K562 (cell line): Measurements from ENCODE around the gene PRXL2B. TPM values are rescaled to one million over a fixed set of nuclear protein-coding genes. Genes with fewer than 3 reads are reported as not detected.

ENCODE experiments used
- ATAC-seq: fragments of 200-7000 bp; cut with Tn5 transposase; 3 replicates; pipeline ENCODE4 v1.9.1; 2020; ENCODE audit warnings: moderate library complexity
- BruUV-seq: library from RNA; stranded (reverse); fragments of 400-500 nt; replicated peaks from 2 replicates; lab custom pipeline; 2021; lab: Mats Ljungman, UMichigan
- CTCF ChIA-PET: fragments of 300-600 bp; formaldehyde crosslinking; extraction: SDS; loops from one replicate; lab custom pipeline; 2021; ENCODE audit warnings: low intra/inter-chr PET ratio; lab: Yijun Ruan, JAX
- POLR2A ChIA-PET: fragments of 300-600, 350-650 bp; sonication (Branson Sonifier 250); formaldehyde crosslinking; extraction: SDS; loops from one replicate; lab custom pipeline; 2021; ENCODE audit warnings: antibody characterized with exemption, inconsistent platforms; lab: Yijun Ruan, JAX
- DNase-seq, 4 experiments: peaks; one replicate each; pipeline versions ENCODE4 v3.0.0 to v3.0.0-alpha.2; 2011 to 2018; ENCODE audit warnings: low spot score in 3 of 4, mixed read lengths in 3 of 4; ENCODE audit errors: extremely low read depth in 1 of 4
- FAIRE-seq: peaks from 2 replicates; lab custom pipeline; 2011; peaks lifted over from hg19 to GRCh38; lab: Jason Lieb, UNC
- H2AFZ ChIP-seq: 2 replicates; pipeline ENCODE4 v1.6.0; 2011; ENCODE audit warnings: low read depth, low read length, control low read depth, inconsistent platforms
- H3K27ac ChIP-seq: fragments of 200-600 bp; 3 replicates; pipeline ENCODE4 v1.8.0; 2011; ENCODE audit warnings: low read depth, mild to moderate bottlenecking, control low read depth, inconsistent platforms, low read length, moderate library complexity, mixed read lengths; ENCODE audit errors: extremely low read depth
- H3K27me3 ChIP-seq, 2 experiments: fragments of 300-600 bp in 1 of 2; 2 replicates in 1 of 2; 3 replicates in 1 of 2; pipeline versions ENCODE4 v1.6.0 to v1.8.0; 2011; ENCODE audit warnings: inconsistent platforms in 2 of 2, low read length in 2 of 2, mild to moderate bottlenecking in 1 of 2, mixed read lengths in 1 of 2, moderate library complexity in 1 of 2; ENCODE audit not compliant: control insufficient read depth in 2 of 2, insufficient read depth in 2 of 2
- H3K36me3 ChIP-seq: fragments of 300-600 bp; 3 replicates; pipeline ENCODE4 v1.8.0; 2011; ENCODE audit warnings: mild to moderate bottlenecking, low read length, inconsistent platforms; ENCODE audit not compliant: control insufficient read depth, insufficient read depth
- H3K4me1 ChIP-seq, 2 experiments: fragments of 200-600 bp in 1 of 2; replicated peaks in 1 of 2; 2 replicates in 1 of 2; 3 replicates in 1 of 2; pipeline versions ENCODE4 v1.5.1 to v1.8.0; 2011; ENCODE audit warnings: inconsistent platforms in 2 of 2, low read length in 2 of 2, mild to moderate bottlenecking in 1 of 2, mixed read lengths in 1 of 2, moderate library complexity in 1 of 2; ENCODE audit not compliant: control insufficient read depth in 2 of 2, insufficient read depth in 2 of 2
- H3K4me2 ChIP-seq: 2 replicates; pipeline ENCODE4 v1.6.1; 2011; ENCODE audit warnings: low read length, control low read depth, inconsistent platforms, mixed read lengths; ENCODE audit not compliant: insufficient read depth
- H3K4me3 ChIP-seq: fragments of 200-600 bp; sonication (generic), shearing (Covaris generic); 2 replicates; pipeline ENCODE4 v1.5.1; 2016; ENCODE audit warnings: control low read depth, inconsistent platforms
- H3K79me2 ChIP-seq: fragments of 200-600 bp; 3 replicates; pipeline ENCODE4 v1.8.0; 2011; ENCODE audit warnings: low read length, inconsistent platforms; ENCODE audit not compliant: control insufficient read depth, insufficient read depth
- H3K9ac ChIP-seq, 2 experiments: 2 replicates each; pipeline versions ENCODE4 v1.6.0 to v1.6.1; 2011; ENCODE audit warnings: low read depth in 2 of 2, low read length in 2 of 2, control low read depth in 1 of 2, inconsistent platforms in 1 of 2, mild to moderate bottlenecking in 1 of 2, mixed read lengths in 1 of 2; ENCODE audit not compliant: insufficient read depth in 1 of 2
- H3K9me1 ChIP-seq: one replicate; pipeline ENCODE4 v1.6.0; 2011; ENCODE audit warnings: inconsistent platforms, mild to moderate bottlenecking, low read length, moderate library complexity; ENCODE audit not compliant: control insufficient read depth, insufficient read depth
- H3K9me3 ChIP-seq: replicated peaks from 2 replicates; pipeline ENCODE4 v1.5.1; 2011; ENCODE audit warnings: low read depth, low read length, inconsistent platforms; ENCODE audit not compliant: control insufficient read depth, insufficient read depth
- H4K20me1 ChIP-seq: replicated peaks from 2 replicates; pipeline ENCODE4 v1.6.1; 2011; ENCODE audit warnings: low read length, inconsistent platforms, mixed read lengths; ENCODE audit not compliant: control insufficient read depth, insufficient read depth
- BMI1 ChIP-seq: fragments of 150-350 bp; IDR thresholded peaks from 2 replicates; pipeline ENCODE4 v1.6.1; 2014; ENCODE audit warnings: low read length
- GTF2A2 ChIP-seq: IDR thresholded peaks from 2 replicates; pipeline ENCODE4 v1.6.1; 2016; ENCODE audit warnings: mild to moderate bottlenecking, missing genetic modification characterization, missing compliant biosample characterization
- JUNB ChIP-seq: fragments of 450-650 bp; formaldehyde crosslinking; conservative IDR thresholded peaks from 2 replicates; pipeline ENCODE4 v1.4.0; 2020; ENCODE audit warnings: mild to moderate bottlenecking
- PRDM10 ChIP-seq: fragments of 450-650 bp; IDR thresholded peaks from 2 replicates; pipeline ENCODE4 v1.6.1; 2018; ENCODE audit not compliant: partially characterized antibody
- WGBS: fragments of 100-300 bp; shearing (Covaris generic); methylation state at CpG from one replicate; pipeline ENCODE4 v1.1.6; 2016; ENCODE audit warnings: low coverage, mixed read lengths; ENCODE audit not compliant: insufficient coverage; ENCODE audit errors: missing lambda C conversion rate; 5-methylcytosine and 5-hydroxymethylcytosine counted together
- in situ Hi-C: fragments of 300-500 bp; cut with MboI; formaldehyde crosslinking; loops from 4 replicates; pipeline ENCODE4 v1.15.0; 2018; ENCODE audit warnings: inconsistent platforms, mixed read lengths
- intact Hi-C: fragments of 100-400 bp; cut with micrococcal nuclease; formaldehyde crosslinking; loops from 2 replicates; pipeline ENCODE4 v1.14.2; 2022
- polyA plus RNA-seq, 8 experiments: library from polyadenylated mRNA; depleted of rRNA in 4 of 8; stranded (reverse) in 5 of 8; unstranded in 3 of 8; fragments of >200 nt; fragmentation: Nextera tagmentation in 2 of 8; fragmentation: Illumina TruSeq in 1 of 8; extraction: Ambion mirVana in 2 of 8; extraction: Trizol in 1 of 8; gene quantifications; 2 replicates each; pipeline versions ENCODE4 v1.2.1 to v1.2.3, GENCODE V29; 2011 to 2014; ENCODE audit warnings: inconsistent platforms in 1 of 8, missing spikeins in 1 of 8
- total RNA-seq, 7 experiments: library from RNA; depleted of rRNA in 6 of 7; stranded (reverse); fragments of >200 nt in 6 of 7; fragmentation: Illumina TruSeq in 2 of 7; extraction: Trizol in 2 of 7; gene quantifications; 2 replicates each; pipeline versions ENCODE4 v1.2.1 to v1.2.3, GENCODE V29; 2011 to 2021; ENCODE audit warnings: low replicate concordance in 1 of 7
- TF ChIP-seq, protein P1 (sequence below): fragments of 450-650 bp; IDR thresholded peaks from 2 replicates; pipeline ENCODE4 v1.6.1; 2016; ENCODE audit warnings: mild to moderate bottlenecking, moderate library complexity
- TF ChIP-seq, protein P2 (sequence below): fragments of 250-450 bp; sonication (Bioruptor Pico); IDR thresholded peaks from 2 replicates; pipeline ENCODE4 v1.5.0; 2021

PRXL2B gene
- total and polyA plus RNA-seq, 9 of the 15 experiments (the other 6 are each of a cell fraction or from before 2014, with no cell fraction given) = 0.99 to 25.3 (median 11.8) TPM

DNA sequence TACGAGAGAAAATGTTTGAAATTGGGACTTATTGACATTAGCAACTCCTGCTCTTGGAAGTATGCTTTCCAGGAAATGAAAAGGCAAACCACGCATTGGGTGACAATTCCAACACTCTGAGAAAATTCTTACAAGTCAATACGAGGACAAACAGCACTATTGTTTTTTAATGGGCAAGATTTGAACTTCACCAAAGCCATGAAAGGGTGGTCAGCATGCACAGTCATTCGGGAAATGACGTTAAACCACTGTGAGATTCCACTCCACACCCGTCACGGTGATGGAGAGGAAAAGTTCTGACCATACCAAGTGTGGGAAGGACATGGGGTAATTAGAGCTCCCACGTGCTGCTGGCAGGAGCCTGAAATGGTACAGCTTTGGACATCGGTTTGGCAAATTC is 12.2 kb upstream of the PRXL2B start:
- POLR2A ChIA-PET = interaction anchor here (1.1 to 1.4 kb wide), 2 partner anchors 9 to 10 kb away, joined by 3 to 4 read pairs; no protein-coding TSS in a partner anchor
- Histone ChIP-seq H2AFZ (no peak overlapping the region), H4K20me1 (no peaks in the 10 kb centered on the region), H3K9me3 (peaks cover 10% of the 10 kb centered on the region), H3K79me2 (no peaks in the 10 kb centered on the region), H3K27me3 (peaks cover 27 to 44% of the 10 kb centered on the region in 2 experiments), H3K36me3 (no peaks in the 10 kb centered on the region), H3K9me1 (no peaks in the 10 kb centered on the region), H3K9ac (no peak overlapping the region), H3K4me1 (peaks cover 11 to 27% of the 10 kb centered on the region in 2 experiments; a peak in 4 of 5 replicates), H3K4me3 (no peak overlapping the region), H3K27ac (no peak overlapping the region), H3K4me2 (no peak overlapping the region)
- in situ Hi-C loops (no loop called here), intact Hi-C loops (no loop called here)
- DNase-seq = no peak
- BruUV-seq = no TSS peak
- CTCF ChIA-PET = no interaction called here
- FAIRE-seq = no peak
- WGBS = 1% methylated on average over 9 of the region's 9 CpGs
- no peak for ATAC-seq
- TF ChIP-seq PRDM10 = peak; percentile 83
- no peak for TF ChIP-seq GTF2A2 (tag)
- no peak for TF ChIP-seq BMI1
- no peak for TF ChIP-seq JUNB
- TF ChIP-seq, protein P1, sequence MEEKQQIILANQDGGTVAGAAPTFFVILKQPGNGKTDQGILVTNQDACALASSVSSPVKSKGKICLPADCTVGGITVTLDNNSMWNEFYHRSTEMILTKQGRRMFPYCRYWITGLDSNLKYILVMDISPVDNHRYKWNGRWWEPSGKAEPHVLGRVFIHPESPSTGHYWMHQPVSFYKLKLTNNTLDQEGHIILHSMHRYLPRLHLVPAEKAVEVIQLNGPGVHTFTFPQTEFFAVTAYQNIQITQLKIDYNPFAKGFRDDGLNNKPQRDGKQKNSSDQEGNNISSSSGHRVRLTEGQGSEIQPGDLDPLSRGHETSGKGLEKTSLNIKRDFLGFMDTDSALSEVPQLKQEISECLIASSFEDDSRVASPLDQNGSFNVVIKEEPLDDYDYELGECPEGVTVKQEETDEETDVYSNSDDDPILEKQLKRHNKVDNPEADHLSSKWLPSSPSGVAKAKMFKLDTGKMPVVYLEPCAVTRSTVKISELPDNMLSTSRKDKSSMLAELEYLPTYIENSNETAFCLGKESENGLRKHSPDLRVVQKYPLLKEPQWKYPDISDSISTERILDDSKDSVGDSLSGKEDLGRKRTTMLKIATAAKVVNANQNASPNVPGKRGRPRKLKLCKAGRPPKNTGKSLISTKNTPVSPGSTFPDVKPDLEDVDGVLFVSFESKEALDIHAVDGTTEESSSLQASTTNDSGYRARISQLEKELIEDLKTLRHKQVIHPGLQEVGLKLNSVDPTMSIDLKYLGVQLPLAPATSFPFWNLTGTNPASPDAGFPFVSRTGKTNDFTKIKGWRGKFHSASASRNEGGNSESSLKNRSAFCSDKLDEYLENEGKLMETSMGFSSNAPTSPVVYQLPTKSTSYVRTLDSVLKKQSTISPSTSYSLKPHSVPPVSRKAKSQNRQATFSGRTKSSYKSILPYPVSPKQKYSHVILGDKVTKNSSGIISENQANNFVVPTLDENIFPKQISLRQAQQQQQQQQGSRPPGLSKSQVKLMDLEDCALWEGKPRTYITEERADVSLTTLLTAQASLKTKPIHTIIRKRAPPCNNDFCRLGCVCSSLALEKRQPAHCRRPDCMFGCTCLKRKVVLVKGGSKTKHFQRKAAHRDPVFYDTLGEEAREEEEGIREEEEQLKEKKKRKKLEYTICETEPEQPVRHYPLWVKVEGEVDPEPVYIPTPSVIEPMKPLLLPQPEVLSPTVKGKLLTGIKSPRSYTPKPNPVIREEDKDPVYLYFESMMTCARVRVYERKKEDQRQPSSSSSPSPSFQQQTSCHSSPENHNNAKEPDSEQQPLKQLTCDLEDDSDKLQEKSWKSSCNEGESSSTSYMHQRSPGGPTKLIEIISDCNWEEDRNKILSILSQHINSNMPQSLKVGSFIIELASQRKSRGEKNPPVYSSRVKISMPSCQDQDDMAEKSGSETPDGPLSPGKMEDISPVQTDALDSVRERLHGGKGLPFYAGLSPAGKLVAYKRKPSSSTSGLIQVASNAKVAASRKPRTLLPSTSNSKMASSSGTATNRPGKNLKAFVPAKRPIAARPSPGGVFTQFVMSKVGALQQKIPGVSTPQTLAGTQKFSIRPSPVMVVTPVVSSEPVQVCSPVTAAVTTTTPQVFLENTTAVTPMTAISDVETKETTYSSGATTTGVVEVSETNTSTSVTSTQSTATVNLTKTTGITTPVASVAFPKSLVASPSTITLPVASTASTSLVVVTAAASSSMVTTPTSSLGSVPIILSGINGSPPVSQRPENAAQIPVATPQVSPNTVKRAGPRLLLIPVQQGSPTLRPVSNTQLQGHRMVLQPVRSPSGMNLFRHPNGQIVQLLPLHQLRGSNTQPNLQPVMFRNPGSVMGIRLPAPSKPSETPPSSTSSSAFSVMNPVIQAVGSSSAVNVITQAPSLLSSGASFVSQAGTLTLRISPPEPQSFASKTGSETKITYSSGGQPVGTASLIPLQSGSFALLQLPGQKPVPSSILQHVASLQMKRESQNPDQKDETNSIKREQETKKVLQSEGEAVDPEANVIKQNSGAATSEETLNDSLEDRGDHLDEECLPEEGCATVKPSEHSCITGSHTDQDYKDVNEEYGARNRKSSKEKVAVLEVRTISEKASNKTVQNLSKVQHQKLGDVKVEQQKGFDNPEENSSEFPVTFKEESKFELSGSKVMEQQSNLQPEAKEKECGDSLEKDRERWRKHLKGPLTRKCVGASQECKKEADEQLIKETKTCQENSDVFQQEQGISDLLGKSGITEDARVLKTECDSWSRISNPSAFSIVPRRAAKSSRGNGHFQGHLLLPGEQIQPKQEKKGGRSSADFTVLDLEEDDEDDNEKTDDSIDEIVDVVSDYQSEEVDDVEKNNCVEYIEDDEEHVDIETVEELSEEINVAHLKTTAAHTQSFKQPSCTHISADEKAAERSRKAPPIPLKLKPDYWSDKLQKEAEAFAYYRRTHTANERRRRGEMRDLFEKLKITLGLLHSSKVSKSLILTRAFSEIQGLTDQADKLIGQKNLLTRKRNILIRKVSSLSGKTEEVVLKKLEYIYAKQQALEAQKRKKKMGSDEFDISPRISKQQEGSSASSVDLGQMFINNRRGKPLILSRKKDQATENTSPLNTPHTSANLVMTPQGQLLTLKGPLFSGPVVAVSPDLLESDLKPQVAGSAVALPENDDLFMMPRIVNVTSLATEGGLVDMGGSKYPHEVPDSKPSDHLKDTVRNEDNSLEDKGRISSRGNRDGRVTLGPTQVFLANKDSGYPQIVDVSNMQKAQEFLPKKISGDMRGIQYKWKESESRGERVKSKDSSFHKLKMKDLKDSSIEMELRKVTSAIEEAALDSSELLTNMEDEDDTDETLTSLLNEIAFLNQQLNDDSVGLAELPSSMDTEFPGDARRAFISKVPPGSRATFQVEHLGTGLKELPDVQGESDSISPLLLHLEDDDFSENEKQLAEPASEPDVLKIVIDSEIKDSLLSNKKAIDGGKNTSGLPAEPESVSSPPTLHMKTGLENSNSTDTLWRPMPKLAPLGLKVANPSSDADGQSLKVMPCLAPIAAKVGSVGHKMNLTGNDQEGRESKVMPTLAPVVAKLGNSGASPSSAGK = peak; percentile 35; the same call in 1 of the 2 replicates
- TF ChIP-seq, protein P2, sequence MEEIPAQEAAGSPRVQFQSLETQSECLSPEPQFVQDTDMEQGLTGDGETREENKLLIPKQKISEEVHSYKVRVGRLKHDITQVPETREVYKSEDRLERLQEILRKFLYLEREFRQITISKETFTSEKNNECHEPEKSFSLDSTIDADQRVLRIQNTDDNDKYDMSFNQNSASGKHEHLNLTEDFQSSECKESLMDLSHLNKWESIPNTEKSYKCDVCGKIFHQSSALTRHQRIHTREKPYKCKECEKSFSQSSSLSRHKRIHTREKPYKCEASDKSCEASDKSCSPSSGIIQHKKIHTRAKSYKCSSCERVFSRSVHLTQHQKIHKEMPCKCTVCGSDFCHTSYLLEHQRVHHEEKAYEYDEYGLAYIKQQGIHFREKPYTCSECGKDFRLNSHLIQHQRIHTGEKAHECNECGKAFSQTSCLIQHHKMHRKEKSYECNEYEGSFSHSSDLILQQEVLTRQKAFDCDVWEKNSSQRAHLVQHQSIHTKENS (CRISPR knock-in tag) = no peak
